AG04450 (cell line): Measurements from ENCODE around the gene MPRIP. TPM values are rescaled to one million over a fixed set of nuclear protein-coding genes. Genes with fewer than 3 reads are reported as not detected.

Experiments
- CTCF ChIA-PET: fragments of 300-600, 350-600 bp; formaldehyde crosslinking; extraction: SDS; loops from one replicate; lab custom pipeline; 2022; ENCODE audit warnings: antibody characterized with exemption, inconsistent platforms; lab: Charles Lee
- POLR2A ChIA-PET: fragments of 350-600 bp; formaldehyde crosslinking; extraction: SDS; loops from one replicate; lab custom pipeline; 2021; ENCODE audit warnings: antibody characterized with exemption, inconsistent platforms; lab: Yijun Ruan, JAX
- DNase-seq: peaks from one replicate; pipeline ENCODE4 v3.0.0-alpha.2; 2011; ENCODE audit warnings: low read depth, low spot score
- H3K27ac ChIP-seq: one replicate; pipeline ENCODE4 v1.5.1; 2012; ENCODE audit warnings: low read depth, low read length, control low read depth
- H3K27me3 ChIP-seq: one replicate; pipeline ENCODE4 v1.6.0; 2012; ENCODE audit warnings: low read length; ENCODE audit not compliant: control insufficient read depth, insufficient read depth
- H3K4me3 ChIP-seq: 2 replicates; pipeline ENCODE4 v1.5.1; 2011; ENCODE audit warnings: mild to moderate bottlenecking, low read depth, low read length, control low read depth
- H3K9me3 ChIP-seq: 2 replicates; pipeline ENCODE4 v1.5.1; 2012; ENCODE audit warnings: low read length; ENCODE audit not compliant: control insufficient read depth, insufficient read depth
- polyA plus RNA-seq: library from polyadenylated mRNA; depleted of rRNA; stranded (reverse); fragments of >200 nt; gene quantifications from 2 replicates; pipeline ENCODE4 v1.2.3, GENCODE V29; 2011
- TF ChIP-seq, protein P1 (sequence below): IDR thresholded peaks from 2 replicates; pipeline ENCODE4 v1.5.1; 2011; ENCODE audit warnings: low read depth, low read length, control low read depth, inconsistent platforms

MPRIP gene
- polyA plus RNA-seq, 1 experiment: 95.0 TPM

DNA sequence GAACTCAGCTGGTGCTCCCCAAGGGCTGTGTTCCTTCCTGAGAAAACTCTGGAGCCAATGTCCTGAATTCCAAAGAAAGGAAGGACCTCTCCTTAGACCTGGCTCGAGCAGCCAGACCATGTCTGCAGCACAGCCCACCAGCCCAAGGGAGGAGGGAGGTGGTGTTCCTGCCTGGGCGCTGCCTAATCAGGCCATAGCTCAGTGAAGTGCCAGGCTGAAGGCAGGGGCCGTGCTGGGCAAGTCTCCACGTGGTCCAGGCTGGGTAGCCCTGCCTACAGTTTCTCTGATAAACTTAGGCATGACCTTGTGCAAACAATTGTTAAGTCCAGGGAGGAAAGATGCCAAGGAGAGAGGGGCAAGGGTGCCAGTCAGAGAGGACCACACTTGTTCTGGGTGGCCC is 76.8 kb downstream of the MPRIP start:
- no peak for DNase-seq
- ChIA-PET CTCF (no interaction called here), POLR2A (interaction anchor here (1.3 kb wide), 1 partner anchor 11 kb away, joined by 8 read pairs; no protein-coding TSS in a partner anchor)
- TF ChIP-seq, protein P1, sequence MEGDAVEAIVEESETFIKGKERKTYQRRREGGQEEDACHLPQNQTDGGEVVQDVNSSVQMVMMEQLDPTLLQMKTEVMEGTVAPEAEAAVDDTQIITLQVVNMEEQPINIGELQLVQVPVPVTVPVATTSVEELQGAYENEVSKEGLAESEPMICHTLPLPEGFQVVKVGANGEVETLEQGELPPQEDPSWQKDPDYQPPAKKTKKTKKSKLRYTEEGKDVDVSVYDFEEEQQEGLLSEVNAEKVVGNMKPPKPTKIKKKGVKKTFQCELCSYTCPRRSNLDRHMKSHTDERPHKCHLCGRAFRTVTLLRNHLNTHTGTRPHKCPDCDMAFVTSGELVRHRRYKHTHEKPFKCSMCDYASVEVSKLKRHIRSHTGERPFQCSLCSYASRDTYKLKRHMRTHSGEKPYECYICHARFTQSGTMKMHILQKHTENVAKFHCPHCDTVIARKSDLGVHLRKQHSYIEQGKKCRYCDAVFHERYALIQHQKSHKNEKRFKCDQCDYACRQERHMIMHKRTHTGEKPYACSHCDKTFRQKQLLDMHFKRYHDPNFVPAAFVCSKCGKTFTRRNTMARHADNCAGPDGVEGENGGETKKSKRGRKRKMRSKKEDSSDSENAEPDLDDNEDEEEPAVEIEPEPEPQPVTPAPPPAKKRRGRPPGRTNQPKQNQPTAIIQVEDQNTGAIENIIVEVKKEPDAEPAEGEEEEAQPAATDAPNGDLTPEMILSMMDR: no peak
- Histone ChIP-seq H3K9me3 (no peaks in the 10 kb centered on the region), H3K27me3 (no peaks in the 10 kb centered on the region), H3K4me3 (no peak overlapping the region), H3K27ac (peak overlapping the region; percentile 65)

- H3K9me3 ChIP-seq: no peaks in the 10 kb centered on the region
- peak overlapping the region; percentile 65 for H3K27ac ChIP-seq
- peak; percentile 30 for DNase-seq
- TF ChIP-seq, protein P1: no peak
- H3K4me3 ChIP-seq: no peak overlapping the region
- POLR2A ChIA-PET: interaction anchor here (1.3 kb wide), 1 partner anchor 11 kb away, joined by 8 read pairs; no protein-coding TSS in a partner anchor
- CTCF ChIA-PET: interaction anchor here (2.2 kb wide), 1 partner anchor 22 kb away, joined by 7 read pairs; no protein-coding TSS in a partner anchor
- no peaks in the 10 kb centered on the region for H3K27me3 ChIP-seq
These were observed 77.3 kb downstream of the MPRIP start for GRCh38 chr17:17119533-17119932.

DNA sequence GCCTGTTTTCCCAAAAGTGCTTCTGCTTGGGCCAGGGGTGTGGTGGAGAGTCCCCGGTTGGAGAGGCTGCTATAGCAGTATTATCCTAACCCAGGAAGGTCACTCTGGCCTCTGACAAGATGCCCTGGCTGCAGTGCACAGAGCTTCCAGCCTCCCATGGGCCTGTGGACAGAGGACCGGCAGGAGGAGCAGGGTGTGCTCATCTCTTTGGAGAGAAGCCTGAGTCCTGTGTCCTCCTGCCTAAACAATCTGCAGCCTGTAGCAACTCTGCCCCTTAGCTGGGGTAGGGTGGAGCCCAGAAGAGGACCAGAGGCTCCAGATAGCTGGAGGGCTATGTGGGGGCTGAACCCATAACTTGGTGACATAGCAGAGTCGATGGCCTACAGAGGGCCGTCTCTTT is 78.0 kb downstream of the MPRIP start:
- no peak for DNase-seq
- ChIA-PET CTCF (interaction anchor here (1.1 to 2.2 kb wide), 3 partner anchors 11 to 85 kb away, joined by 3 to 7 read pairs (median 6); no protein-coding TSS in a partner anchor), POLR2A (interaction anchor here (1.4 kb wide), 1 partner anchor 12 kb away, joined by 8 read pairs; no protein-coding TSS in a partner anchor)
- Histone ChIP-seq H3K4me3 (no peak overlapping the region), H3K9me3 (no peaks in the 10 kb centered on the region), H3K27me3 (no peaks in the 10 kb centered on the region), H3K27ac (no peak overlapping the region)
- TF ChIP-seq, protein P1: no peak

DNA sequence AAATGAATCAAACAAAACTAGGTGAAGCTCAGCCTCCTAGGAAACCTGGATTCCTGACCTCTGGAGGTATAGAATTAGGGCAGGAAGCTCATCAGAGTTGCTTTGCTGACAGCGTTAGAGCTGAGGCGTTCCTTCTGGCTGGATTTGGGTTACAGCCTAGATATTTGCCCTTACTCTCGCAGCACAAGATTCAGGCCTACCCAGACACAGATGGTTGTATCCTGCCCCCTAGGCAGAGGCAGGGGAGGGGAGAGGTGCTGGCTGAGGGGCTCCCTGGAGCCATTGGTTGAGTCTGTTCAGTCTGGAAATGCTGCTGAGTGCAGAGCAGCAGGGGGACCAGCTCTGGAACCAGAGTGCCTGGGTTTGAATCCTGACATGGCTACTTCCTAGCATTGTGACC is 78.4 kb downstream of the MPRIP start:
- Histone ChIP-seq H3K27me3 (no peaks in the 10 kb centered on the region), H3K27ac (peak overlapping the region; percentile 65), H3K4me3 (no peak overlapping the region), H3K9me3 (no peaks in the 10 kb centered on the region)
- DNase-seq: no peak
- CTCF ChIA-PET: interaction anchor here (0.5 to 2.2 kb wide), 4 partner anchors 11 to 110 kb away, joined by 3 to 7 read pairs (median 6); no protein-coding TSS in a partner anchor
- POLR2A ChIA-PET: interaction anchor here (0.6 to 1.4 kb wide), 2 partner anchors 12 to 16 kb away, joined by 5 to 8 read pairs; no protein-coding TSS in a partner anchor
- TF ChIP-seq, protein P1: no peak

DNA sequence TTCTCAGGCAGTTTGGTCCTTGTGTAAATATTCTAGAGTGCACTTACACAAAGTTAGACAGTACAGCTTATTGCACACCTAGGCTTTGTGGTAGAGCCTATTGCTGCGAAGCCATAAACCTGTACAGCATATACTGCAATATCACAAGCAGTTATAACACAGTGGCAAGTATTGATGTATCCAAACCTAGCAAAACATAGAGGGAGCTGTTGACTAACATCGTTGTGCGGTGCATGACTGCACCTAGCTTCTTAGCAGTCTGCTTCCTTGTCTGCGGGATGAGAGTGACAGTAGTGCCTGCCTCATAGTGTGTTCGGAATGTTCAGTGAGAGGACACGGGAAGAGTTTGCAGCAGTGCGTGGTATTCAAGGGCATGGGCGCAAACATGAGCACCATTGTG is 78.9 kb downstream of the MPRIP start:
- H3K27me3 ChIP-seq: no peaks in the 10 kb centered on the region
- TF ChIP-seq, protein P1: no peak
- H3K9me3 ChIP-seq: no peaks in the 10 kb centered on the region
- H3K27ac ChIP-seq: no peak overlapping the region
- no peak for DNase-seq
- ChIA-PET POLR2A (interaction anchor here (0.6 to 1.4 kb wide), 2 partner anchors 13 to 16 kb away, joined by 5 to 8 read pairs; no protein-coding TSS in a partner anchor), CTCF (interaction anchor here (0.5 to 2.2 kb wide), 4 partner anchors 11 to 109 kb away, joined by 3 to 7 read pairs (median 6); no protein-coding TSS in a partner anchor)
- no peak overlapping the region for H3K4me3 ChIP-seq
